Putamen (tissue), 1 donor: ENCODE measurements around the gene RAP2C.
"Not testable (repeated sequence)": the region's sequence is repeated elsewhere in the genome, so short reads cannot be mapped to it uniquely, and the experiment has no call there.

Experiments used
- DNase-seq: peaks from one replicate; pipeline ENCODE4 v3.0.0-alpha.2; 2016; ENCODE audit warnings: low spot score

The RAP2C gene

DNA sequence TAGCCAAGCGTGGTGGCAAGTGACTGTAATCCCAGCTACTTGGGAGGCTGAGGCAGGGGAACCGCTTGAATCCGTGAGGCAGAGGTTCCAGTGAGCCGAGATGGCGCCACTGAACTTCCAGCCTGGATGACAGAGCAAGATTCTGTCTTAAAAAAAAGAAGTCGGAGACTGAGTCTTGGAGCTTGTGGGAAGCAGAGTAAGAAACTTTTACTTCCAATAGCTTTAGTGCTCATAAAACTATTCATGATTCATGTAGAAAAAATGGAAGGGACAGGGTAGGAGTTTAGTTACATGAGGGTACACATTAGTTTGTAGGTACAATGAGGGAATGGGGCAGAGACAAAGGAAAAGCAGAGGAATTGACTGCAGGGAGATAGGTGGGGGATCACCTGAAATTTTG lies 19.3 kb downstream of the RAP2C start:
- no peak for DNase-seq

DNA sequence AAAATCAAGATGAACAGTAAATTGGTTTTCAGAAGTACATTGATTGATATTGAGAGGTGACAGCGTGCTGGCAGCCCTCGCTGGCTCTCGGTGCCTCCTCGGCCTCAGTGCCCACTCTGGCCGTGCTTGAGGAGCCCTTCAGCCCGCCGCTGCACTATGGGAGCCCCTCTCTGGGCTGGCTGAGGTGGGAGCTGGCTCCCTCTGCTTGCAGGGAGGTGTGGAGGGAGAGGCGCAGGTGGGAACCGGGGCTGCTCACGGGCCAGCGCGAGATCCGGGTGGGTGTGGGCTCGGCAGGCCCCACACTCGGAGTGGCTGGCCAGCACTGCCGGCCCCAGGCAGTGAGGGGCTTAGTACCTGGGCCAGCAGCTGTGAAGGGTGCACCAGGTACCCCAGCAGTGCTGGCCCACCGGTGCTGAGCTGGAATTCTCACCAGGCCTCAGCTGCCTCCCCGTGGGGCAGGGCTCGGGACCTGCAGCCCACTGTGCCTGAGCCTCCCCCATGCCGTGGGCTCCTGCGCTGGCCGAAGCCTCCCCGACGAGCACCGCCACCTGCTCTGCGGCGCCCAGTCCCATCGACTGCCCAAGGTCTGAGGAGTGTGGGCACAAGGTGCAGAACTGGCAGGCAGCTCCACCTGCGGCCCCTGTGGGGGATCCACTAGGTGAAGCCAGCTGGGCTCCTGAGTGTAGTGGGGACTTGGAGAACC lies 25.2 kb downstream of the RAP2C start:
- no peak for DNase-seq

GRCh38 chrX:132191938-132192337 lies 27.3 kb downstream of the RAP2C start:
- no peak for DNase-seq

GRCh38 chrX:132188175-132188574 lies 31.1 kb downstream of the RAP2C start:
- DNase-seq = no peak

GRCh38 chrX:132187451-132187850 lies 31.8 kb downstream of the RAP2C start:
- no peak for DNase-seq

DNA sequence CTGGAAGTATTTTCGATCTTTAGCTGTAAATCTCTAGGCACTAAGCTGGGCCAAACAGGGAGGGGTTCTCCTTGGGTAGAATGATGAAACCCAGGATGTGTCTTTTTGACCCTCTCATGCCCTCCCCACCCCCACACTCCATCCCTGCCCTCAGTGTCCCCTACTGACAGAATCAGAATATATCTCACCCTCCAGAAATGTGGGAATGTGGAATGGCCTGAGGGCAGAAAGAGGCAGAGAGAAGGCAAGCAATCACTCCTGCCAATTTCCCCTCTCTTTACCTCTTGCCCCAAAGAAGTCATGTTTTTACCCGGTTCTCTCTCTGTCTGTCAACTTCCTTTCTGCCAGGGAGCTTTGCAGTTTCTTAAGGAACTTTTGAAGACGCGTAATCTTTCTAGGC lies 34.4 kb downstream of the RAP2C start:
- no peak for DNase-seq

DNA sequence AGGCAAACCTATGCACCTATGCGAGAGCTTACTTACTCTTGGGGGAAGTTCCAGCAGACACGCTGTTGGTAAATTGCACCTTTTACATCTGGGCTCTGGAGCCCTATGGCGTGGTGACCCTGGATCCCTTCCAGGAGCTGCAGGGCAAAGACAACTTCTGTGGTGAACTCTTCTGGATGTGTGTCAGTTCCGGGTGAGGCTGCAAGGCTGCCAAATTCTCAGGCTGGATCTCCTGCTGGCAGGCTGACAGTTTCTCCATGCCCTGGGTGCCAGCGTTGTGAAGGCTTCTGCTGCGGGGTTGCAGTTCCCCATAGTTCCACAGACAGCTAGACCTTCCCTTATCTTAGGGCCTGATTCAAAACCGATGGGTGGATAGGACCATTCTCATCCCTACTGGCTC lies 37.9 kb downstream of the RAP2C start:
- DNase-seq = no peak

DNA sequence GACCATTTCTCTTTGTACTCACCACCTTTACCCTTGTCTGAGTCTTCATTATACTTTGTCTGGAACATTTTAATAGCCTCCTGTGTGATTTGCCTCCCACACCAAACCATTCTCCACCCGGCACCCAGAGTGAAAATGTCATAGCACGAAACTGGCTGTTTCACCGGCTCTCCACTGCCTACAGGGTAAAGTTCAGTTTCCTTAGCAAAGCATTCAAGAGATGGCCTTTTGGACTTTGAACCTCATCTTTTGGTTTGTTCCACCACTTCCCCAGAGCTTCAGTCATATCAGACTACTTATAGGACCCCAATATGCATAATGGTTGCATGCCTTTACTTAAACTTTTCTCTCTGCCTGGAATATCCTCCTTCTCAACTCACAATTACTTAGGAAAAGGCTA lies 38.3 kb downstream of the RAP2C start:
- DNase-seq = no peak

DNA sequence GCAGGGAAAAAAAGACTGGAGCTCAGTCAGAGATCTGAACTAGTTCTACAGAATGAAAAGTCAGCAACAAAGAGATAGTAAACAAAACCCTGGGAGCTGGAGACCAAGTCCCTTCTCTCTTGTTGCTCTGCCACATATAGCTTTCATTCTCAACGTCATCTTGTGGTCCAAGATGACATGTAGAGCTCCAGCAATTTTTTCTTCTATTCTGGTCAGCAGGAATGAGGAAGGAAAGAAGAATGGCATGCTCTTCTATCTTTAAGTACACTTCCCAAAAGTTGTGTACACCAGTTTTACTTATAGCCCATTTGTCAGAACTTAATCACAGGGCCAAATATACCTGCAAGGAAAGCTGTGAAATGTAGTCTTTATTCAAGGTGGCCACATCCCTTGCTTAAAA lies 45.6 kb downstream of the RAP2C start:
- no peak for DNase-seq

DNA sequence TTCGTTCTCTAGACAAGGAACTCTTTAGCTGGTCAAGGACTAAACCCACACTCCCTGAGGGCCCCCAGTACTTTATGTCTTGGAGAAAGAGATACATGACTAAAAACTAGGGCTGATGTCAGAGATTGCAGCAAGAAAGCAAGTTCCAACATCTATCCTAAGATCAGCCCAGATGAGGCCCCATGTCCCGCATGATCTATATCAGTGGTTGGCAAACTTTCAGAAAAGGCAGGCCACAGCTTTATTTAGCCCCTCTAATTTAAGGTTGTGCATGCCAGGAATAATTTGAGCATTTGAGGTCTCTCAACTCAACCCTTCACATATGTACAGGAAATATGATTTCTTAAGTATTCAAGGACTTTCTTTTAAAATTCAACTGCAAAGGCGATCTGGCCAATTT lies 47.4 kb downstream of the RAP2C start:
- DNase-seq = no peak

- no peak for DNase-seq
Measured at GRCh38 chrX:132171478-132171877, 47.8 kb downstream of the RAP2C start.

DNA sequence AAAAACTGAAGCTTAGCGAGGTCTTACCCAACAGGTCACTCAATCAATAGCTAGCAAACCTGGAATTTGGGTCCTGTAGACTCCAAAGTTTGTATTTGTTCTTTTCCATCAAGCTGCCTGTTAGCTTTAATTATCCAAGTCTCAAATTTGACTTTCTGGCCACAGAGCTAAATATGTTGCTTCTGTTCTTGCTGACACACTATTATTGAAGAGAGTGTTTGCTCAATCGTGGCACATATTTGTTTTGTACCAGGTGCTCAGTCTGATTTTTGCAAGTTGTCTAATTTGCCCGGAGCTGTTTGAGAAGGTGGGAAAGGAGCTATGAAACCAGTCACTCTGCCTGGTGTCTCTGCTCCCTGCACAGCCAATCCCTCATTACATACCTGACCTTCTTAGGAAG lies 49.7 kb downstream of the RAP2C start:
- DNase-seq = no peak

DNA sequence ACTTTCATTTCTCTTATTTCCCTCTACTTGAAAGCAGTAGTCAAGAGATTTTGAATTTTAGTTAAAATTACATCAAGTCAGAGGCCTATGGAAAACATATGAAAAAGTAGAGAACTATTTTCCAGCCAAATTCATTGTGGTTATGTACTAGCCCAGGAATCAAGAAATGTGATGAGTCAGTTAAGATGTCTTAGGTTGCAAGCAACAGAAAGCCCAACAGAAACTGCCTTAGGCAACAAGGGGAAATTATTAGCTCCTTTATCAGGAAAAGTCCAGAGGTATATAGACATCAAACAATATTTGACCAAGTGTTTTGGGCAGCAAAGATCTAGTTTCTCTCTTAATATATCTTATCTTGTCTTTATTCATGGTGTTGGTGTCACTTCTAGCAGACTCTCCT lies 53.6 kb downstream of the RAP2C start:
- no peak for DNase-seq

DNA sequence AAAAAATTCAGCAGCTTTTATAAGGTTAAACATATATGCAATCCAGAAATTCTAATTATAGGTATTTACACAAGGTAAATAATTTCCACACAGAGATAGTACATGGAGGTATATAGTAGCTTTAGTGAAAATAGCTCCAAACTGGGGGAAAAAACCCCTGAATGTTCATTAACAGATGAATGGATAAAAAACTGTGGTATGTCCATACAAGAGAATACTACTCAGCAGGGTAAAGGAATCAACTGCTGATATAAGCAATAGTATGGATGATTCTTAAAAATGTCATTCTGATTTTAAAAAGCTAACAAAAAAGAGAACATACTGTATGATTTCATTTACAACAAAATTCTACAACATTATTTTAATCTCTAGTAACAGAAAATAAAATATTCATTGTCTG lies 54.2 kb downstream of the RAP2C start:
- no peak for DNase-seq

DNA sequence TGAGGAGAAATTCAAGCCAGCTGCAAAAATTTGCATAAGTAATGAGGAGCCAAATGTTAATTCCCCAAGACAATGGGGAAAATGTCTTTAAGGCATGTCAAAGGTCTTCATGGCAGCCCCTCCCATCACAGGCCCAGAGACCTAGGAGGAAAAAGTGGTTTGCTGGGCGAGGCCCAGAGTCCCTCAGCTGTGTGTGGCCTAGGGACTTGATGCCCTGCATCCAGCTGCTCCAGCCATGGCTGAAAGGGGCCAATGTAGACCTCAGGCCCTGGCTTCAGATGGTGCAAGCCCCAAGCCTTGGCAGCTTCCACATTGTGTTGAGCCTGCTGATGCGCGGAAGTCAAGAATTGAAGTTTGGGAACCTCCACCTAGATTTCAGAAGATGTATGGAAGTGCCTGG lies 56.2 kb downstream of the RAP2C start:
- not testable (repeated sequence) for DNase-seq

GRCh38 chrX:132153166-132153565 lies 66.1 kb downstream of the RAP2C start:
- DNase-seq = no peak
